Left lung (tissue), 10 donors: Measurements from ENCODE around the gene VWA5A. TPM values are rescaled to one million over a fixed set of nuclear protein-coding genes. Genes with fewer than 3 reads are reported as not detected.

Experiments used
- ATAC-seq: fragments of 200-7000 bp; cut with Tn5 transposase; one replicate; pipeline ENCODE4 v1.9.1; 2020; ENCODE audit warnings: moderate library complexity
- DNase-seq, 4 donors: peaks; one replicate each; pipeline ENCODE4 v3.0.0-alpha.2; 2013 to 2020
- H3K27ac ChIP-seq, 2 donors: fragments of 200-600 bp; sonication (generic) in 1 of 2; one replicate each; pipeline versions ENCODE4 v1.5.0 to v1.8.0; 2020 to 2021
- H3K27me3 ChIP-seq, 2 donors: fragments of 200-600 bp; sonication (generic) in 1 of 2; one replicate each; pipeline versions ENCODE4 v1.5.0 to v1.8.0; 2020 to 2021
- H3K36me3 ChIP-seq, 2 donors: fragments of 200-600 bp; sonication (generic) in 1 of 2; one replicate each; pipeline versions ENCODE4 v1.5.0 to v1.8.0; 2020 to 2021
- H3K4me1 ChIP-seq, 2 donors: fragments of 200-600 bp; one replicate each; pipeline ENCODE4 v1.8.0; 2021
- H3K4me3 ChIP-seq, 2 donors: fragments of 200-600 bp; sonication (generic) in 1 of 2; one replicate each; pipeline versions ENCODE4 v1.5.0 to v1.8.0; 2020 to 2021; ENCODE audit warnings: mild to moderate bottlenecking in 1 of 2
- H3K9me3 ChIP-seq, 2 donors: fragments of 200-600 bp; sonication (generic) in 1 of 2; one replicate each; pipeline versions ENCODE4 v1.5.0 to v1.8.0; 2020 to 2021
- intact Hi-C, 2 donors: fragments of 100-400 bp; cut with DNase I; formaldehyde crosslinking; loops; one replicate each; pipeline versions ENCODE4 v1.11.2 to v1.14.2; 2022
- polyA plus RNA-seq, 6 donors: library from polyadenylated mRNA; unstranded; fragments of 120-200 nt; gene quantifications; one replicate each; pipeline ENCODE4 v1.2.1, GENCODE V29; 2013; ENCODE audit not compliant: insufficient read length in 6 of 6
- total RNA-seq, 2 donors: library from RNA; stranded (reverse); fragmentation: NEBNext Ultra II Directional; extraction: Animal tissue kit (Norgen Biotek cat#: 25700); gene quantifications; one replicate each; pipeline ENCODE4 v1.2.1, GENCODE V29; 2021
- TF ChIP-seq, protein P1 (sequence below), 2 donors: fragments of 200-600 bp; sonication (generic) in 1 of 2; IDR thresholded peaks; one replicate each; pipeline versions ENCODE4 v1.5.0 to v1.8.0; 2021; ENCODE audit warnings: antibody characterized with exemption in 2 of 2
- donor health status: DM: no; HTN: yes; CAD: no.
- donor health status: DM: no; HTN: no; CAD: no.

VWA5A gene
- total and polyA plus RNA-seq, 8 donors: 13.7 to 43.5 (median 17.0) TPM

DNA sequence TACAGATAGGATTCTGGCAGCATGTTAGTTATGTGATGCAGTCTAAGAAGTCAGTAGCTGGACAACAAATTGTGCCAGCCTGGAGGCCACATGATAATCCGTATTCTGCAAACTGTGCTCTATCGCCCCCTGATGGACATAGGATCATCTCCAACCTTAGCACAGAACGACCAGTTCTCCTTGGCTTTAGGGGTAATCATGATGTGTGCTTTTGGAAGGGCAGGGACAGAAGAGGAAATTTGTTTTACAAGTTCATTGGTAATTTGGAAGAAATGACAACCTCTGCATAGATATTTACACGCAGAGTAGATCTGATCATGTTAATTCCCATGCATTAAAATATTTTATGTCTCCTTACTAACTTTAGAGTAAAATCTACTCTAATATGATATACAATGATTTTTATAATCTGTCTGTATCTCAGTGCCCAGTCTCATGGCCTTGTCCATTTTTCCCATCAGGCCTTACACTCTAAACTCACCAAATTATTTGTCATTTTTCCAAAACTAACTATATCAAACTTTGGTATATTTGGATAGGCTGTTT is 80.0 kb downstream of the VWA5A start:
- Histone ChIP-seq H3K27ac (peak overlapping the region in 1 of 2 donors; percentile 46), H3K4me3 (no peak overlapping the region), H3K36me3 (no peaks in the 10 kb centered on the region), H3K4me1 (peaks cover 0 to 5% of the 10 kb centered on the region in 2 donors), H3K9me3 (no peaks in the 10 kb centered on the region), H3K27me3 (no peaks in the 10 kb centered on the region)
- intact Hi-C loops: loop anchor here in 1 of 2 donors (10.0 kb wide), 1 partner anchor 120 kb away; no protein-coding TSS in a partner anchor
- TF ChIP-seq, protein P1, sequence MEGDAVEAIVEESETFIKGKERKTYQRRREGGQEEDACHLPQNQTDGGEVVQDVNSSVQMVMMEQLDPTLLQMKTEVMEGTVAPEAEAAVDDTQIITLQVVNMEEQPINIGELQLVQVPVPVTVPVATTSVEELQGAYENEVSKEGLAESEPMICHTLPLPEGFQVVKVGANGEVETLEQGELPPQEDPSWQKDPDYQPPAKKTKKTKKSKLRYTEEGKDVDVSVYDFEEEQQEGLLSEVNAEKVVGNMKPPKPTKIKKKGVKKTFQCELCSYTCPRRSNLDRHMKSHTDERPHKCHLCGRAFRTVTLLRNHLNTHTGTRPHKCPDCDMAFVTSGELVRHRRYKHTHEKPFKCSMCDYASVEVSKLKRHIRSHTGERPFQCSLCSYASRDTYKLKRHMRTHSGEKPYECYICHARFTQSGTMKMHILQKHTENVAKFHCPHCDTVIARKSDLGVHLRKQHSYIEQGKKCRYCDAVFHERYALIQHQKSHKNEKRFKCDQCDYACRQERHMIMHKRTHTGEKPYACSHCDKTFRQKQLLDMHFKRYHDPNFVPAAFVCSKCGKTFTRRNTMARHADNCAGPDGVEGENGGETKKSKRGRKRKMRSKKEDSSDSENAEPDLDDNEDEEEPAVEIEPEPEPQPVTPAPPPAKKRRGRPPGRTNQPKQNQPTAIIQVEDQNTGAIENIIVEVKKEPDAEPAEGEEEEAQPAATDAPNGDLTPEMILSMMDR (IDR thresholded peaks at IDR 0.05): peak; percentile 59 to 64
- peak; percentile 93 for ATAC-seq
- peak in 1 of 4 donors; percentile 26 for DNase-seq

Other genes with a start within 250 kb of the VWA5A start
- not detected for gene TMEM225, start 229.8 kb upstream of the VWA5A start, total RNA-seq
- gene TMEM225, start 229.8 kb upstream of the VWA5A start, polyA plus RNA-seq: not detected
- gene OR8D4, start 213.3 kb upstream of the VWA5A start, total RNA-seq: not detected
- gene OR8D4, start 213.3 kb upstream of the VWA5A start, polyA plus RNA-seq: under 1 TPM in 2 of 6 donors, not detected in 4; 0.06 to 0.07 TPM
- not detected for gene OR4D5, start 175.8 kb upstream of the VWA5A start, total RNA-seq
- gene OR4D5, start 175.8 kb upstream of the VWA5A start, polyA plus RNA-seq: not detected
- gene OR6T1, start 171.6 kb upstream of the VWA5A start, total RNA-seq: not detected
- not detected for gene OR6T1, start 171.6 kb upstream of the VWA5A start, polyA plus RNA-seq
- gene OR10S1, start 137.7 kb upstream of the VWA5A start, total RNA-seq: not detected
- gene OR10S1, start 137.7 kb upstream of the VWA5A start, polyA plus RNA-seq: not detected
- gene OR10G6, start 120.3 kb upstream of the VWA5A start, total RNA-seq: not detected
- not detected for gene OR10G6, start 120.3 kb upstream of the VWA5A start, polyA plus RNA-seq
- not detected for gene OR10G4, start 102.5 kb upstream of the VWA5A start, total RNA-seq
- not detected for gene OR10G4, start 102.5 kb upstream of the VWA5A start, polyA plus RNA-seq
- gene OR10G9, start 92.4 kb upstream of the VWA5A start, total RNA-seq: not detected
- not detected for gene OR10G9, start 92.4 kb upstream of the VWA5A start, polyA plus RNA-seq
- not detected for gene OR10G8, start 88.7 kb upstream of the VWA5A start, total RNA-seq
- gene OR10G8, start 88.7 kb upstream of the VWA5A start, polyA plus RNA-seq: not detected
- gene OR10G7, start 74.1 kb upstream of the VWA5A start, total RNA-seq: not detected
- gene OR10G7, start 74.1 kb upstream of the VWA5A start, polyA plus RNA-seq: not detected
- gene OR10D3, start 67.9 kb downstream of the VWA5A start, total RNA-seq: not detected
- not detected for gene OR10D3, start 67.9 kb downstream of the VWA5A start, polyA plus RNA-seq
- gene OR8G1, start 125.6 kb downstream of the VWA5A start, total RNA-seq: not detected
- gene OR8G1, start 125.6 kb downstream of the VWA5A start, polyA plus RNA-seq: under 1 TPM in 1 of 6 donors, not detected in 5; 0.04 TPM
- gene OR8G5, start 140.9 kb downstream of the VWA5A start, total RNA-seq: not detected
- gene OR8G5, start 140.9 kb downstream of the VWA5A start, polyA plus RNA-seq: not detected
- gene OR8D1, start 198.5 kb downstream of the VWA5A start, total RNA-seq: not detected
- not detected for gene OR8D1, start 198.5 kb downstream of the VWA5A start, polyA plus RNA-seq
- gene OR8D2, start 204.7 kb downstream of the VWA5A start, total RNA-seq: not detected
- not detected for gene OR8D2, start 204.7 kb downstream of the VWA5A start, polyA plus RNA-seq